Stimulated activated CD8-positive, alpha-beta memory T cell treated with anti-CD3 and anti-CD28 coated beads, Interleukin-15, amount 100 ng/mL, for 4 hours (primary cell): ENCODE data around the gene FKRP.
"Not testable (repeated sequence)": the region's sequence is repeated elsewhere in the genome, so short reads cannot be mapped to it uniquely, and the experiment has no call there.

ENCODE experiments used
- DNase-seq, 2 donors: peaks; one replicate each; pipeline ENCODE4 v3.0.0-alpha.2; 2020; ENCODE audit warnings: low read depth in 2 of 2

FKRP gene

GRCh38 chr19:46759817-46760333 lies 14.0 kb downstream of the FKRP start:
- no peak for DNase-seq

- DNase-seq = no peak
Observed at GRCh38 chr19:46760363-46760762, 14.5 kb downstream of the FKRP start.

- not testable (repeated sequence) for DNase-seq
Observed at GRCh38 chr19:46760897-46761296, 15.0 kb downstream of the FKRP start.

GRCh38 chr19:46761418-46761831 lies 15.6 kb downstream of the FKRP start:
- no peak for DNase-seq

GRCh38 chr19:46762245-46762890 lies 16.5 kb downstream of the FKRP start:
- no peak for DNase-seq

DNA sequence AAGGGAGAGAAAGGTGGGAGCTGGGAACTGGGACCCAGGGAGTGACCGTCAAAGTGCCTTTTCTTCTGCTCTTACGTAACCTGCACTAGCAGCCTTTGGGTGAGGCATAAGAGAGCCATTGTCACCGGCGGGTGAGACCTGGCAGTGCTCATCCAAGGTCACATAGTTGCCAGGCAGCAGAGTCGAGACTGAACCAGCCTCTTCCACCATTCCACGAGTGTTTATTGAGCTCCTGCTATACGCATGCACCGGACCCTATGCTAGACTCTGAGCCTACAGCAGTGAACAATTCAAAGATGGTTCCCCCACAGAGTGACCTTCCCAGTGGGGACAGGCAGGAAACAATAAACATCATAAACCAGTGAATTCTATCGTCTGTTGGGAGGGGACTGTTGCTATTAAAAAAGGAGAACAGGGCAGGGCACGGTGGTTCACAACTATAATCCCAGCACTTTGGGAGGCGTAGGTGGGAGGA lies 19.0 kb downstream of the FKRP start:
- no peak for DNase-seq

DNA sequence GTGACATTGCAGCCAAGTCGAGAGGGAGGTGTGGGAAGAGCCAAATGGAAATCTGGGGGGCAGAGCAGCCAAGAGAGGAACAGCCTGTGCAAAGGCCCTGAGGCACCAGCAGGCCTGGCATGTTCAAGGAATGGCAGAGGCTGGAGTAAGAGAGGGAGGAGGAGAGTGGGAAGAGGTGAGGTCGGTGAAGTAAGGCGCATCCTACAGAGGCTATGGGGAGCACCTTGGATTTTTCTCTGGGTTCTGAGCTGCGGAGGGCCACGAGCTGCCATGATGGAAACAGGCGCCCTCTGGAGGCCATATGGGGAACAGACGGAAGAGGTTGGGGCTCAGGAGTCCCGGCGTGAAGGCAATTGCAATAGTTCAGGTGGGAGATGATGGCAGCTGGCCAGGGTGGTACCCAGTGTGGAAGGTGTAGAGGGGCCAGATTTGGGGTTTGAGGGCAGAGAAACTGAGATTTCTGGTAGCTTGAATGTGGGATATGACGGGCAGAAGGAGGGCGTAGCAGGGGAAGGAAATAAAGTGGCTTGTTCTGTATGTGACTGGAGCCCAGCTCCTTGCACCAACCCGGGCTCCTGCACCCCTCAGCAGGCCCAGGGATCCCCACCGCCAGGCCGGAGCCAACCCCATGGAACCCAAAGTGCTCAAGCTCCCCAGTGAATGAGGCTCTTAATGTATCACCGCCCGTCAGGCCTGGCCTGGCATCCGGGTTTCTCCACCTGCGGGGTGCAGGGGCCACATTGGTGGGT lies 20.9 kb downstream of the FKRP start:
- no peak for DNase-seq

DNA sequence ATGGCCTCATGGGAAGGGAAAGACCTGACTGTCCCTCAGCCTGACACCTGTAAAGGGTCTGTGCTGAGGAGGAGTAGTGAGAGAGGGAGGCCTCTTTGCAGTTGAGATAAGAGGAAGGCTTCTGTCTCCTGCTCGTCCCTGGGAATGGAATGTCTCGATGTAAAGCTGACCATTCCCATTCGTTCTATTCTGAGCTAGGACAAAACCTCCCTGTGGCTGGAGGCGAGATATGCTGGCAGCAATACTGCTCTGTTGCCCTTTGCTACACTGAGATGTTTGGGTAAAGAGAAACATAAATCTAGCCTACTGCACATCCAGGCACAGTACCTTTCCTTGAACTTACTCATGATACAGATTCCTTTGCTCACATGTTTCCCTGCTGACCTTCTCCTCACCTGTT lies 22.9 kb downstream of the FKRP start:
- DNase-seq = not testable (repeated sequence)

DNA sequence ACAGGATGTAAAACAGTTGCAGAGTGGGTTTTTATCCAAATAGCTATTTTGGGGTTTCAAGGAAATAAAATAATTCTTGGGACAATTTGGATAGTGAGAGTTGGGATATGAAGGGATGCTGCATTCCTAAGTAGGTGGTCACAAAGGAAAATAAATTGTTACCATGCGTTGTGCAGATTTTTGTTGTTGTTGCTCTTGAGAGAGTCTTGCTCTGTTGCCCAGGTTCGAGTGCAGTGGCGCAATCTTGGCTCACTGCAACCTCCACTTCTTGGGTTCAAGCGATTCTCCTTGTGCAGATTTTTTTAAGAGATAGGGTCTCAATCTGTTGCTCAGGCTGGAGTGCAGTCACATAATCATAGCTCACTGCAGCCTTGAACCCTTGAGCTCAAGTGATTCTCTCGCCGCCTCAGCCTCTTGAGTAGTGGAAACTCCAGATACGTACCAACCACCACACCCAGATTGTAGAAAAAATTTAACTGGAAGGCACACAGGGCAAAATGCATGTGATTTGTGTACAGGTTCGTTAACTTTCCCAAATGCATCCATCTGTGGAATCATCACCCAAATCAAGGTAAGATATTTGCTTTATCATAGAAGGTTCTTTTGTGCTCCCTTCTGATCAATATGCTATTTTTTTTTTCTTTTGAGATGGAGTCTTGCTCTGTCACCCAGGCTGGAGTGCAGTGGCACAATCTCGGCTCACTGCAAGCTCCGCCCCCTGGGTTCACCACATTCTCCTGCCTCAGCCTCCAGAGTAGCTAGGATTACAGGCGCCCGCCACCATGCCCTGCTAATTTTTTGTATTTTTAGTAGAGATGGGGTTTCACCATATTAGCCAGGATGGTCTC lies 26.5 kb downstream of the FKRP start:
- DNase-seq = no peak

- DNase-seq = no peak
Observed at GRCh38 chr19:46773018-46773399, 27.2 kb downstream of the FKRP start.

- no peak for DNase-seq
Observed at GRCh38 chr19:46775642-46776258, 29.9 kb downstream of the FKRP start.

DNA sequence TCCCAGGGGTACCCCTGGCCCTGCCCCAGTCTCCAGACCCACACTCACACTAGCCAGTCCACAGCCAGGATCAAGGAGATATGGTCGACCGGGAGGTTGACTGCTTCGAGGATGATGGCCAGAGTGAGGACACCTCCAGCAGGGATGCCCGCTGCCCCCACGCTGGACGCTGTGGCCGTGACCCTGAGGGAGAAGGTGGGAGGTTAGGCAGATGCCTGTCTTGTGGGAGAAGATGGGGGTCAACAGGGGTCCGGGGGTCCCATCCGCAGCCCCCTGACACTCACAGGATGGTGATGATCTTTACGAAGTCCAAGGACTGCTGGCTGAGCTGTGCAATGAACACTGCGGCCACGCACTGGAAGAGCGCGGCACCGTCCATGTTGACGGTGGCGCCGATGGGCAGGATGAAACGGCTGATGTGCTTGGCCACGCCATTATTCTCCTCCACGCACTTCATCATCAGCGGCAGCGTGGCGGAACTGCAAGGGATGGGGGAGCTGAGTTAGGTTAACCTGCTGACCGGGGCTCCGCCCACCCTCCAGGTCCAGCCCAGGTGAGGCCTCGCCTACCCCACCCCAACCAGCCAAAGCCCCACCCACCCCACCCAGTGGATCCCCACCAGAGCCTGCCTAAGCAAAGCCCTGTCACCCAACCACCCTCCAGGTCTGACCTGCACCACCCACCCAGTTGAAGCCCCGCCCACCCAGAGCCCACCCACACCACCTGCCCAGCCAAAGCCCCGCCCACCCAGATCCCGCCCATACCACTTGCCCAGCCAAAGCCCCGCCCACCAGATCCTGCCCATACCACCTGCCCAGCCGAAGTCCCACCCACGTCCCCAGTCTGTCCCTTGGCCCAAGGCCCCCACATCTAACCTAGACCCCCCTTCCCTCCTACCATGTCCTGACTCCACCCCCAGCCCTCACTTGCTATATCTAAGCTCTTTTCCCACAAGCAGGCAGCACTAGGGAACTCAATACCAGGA lies 31.4 kb downstream of the FKRP start:
- no peak for DNase-seq

- DNase-seq = not testable (repeated sequence)
Observed at GRCh38 chr19:46777956-46778645, 32.2 kb downstream of the FKRP start.

DNA sequence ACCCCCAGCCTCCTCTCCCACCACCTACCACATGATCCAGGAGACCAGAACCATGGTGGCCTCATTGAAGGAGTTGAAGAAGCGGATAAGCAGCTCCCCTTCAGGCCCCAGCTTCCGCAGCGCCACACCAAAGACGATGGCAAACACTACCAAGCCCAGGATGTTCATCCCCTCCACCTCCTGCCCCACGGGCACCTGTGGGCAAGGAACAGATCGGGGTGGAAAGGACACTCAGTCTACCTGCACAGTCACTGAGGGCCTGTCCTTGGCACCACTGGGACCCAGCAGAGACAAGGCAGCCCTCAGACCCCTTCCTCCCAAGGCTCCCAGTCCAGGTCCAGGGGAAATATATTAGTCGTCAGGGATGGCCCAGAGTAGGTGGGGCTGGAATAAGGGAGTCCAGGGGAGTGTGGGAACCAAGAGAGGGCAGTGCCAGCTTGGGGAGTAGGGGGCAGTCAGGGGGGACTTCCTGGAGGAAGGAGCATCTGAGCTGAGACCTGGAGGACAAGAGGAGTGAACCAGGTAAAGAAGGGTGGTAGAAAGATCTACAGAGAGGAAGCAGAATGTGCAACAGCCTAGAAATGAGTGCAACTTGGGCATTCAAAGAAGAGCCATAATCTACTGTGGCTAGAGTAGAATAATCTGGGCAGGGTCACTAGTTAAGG lies 36.6 kb downstream of the FKRP start:
- no peak for DNase-seq

- no peak for DNase-seq
Observed at GRCh38 chr19:46783670-46784069, 37.8 kb downstream of the FKRP start.

- peak; percentile 42 to 43 for DNase-seq
Observed at GRCh38 chr19:46784262-46785053, 38.6 kb downstream of the FKRP start.

DNA sequence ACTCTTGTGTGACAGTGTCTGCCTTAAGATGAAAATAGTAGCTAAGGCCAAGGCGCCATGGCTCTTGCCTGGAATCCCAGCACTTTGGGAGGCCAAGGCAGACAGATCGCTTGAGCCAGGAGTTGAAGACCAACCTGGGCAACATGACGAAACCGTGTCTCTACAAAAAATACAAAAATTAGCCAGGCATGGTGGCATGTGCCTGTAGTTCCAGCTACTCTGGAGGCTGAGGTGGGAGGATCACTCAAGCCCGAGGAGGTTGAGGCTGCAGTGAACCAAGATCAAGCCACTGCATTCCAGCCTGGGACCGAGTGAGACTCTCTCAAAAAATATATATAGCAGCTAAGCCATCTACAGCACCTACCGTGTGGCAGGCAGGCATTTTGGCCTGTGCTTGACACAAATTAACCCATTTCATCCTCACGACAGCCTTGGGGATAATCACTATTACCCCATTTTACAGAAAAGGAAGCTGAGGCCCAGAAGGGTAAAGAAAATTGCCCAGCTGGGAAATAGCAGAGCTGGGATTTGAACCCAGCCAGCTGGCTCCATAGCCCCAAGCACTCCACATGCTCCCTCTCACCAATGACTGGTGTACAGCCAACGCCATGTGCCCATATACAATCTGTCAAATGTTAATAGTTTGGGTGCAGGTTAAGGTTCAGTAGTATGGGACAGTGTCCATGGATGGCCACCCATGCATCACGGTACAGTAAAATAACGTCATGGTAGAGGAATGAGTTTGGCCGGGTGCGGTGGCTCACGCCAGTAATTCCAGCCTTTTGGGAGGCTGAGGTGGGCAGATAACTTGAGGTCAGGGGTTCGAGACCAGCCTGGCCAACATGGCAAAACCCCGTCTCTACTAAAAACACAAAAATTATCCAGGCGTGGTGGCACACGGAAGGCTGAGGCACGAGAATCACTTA lies 39.5 kb downstream of the FKRP start:
- DNase-seq = no peak

DNA sequence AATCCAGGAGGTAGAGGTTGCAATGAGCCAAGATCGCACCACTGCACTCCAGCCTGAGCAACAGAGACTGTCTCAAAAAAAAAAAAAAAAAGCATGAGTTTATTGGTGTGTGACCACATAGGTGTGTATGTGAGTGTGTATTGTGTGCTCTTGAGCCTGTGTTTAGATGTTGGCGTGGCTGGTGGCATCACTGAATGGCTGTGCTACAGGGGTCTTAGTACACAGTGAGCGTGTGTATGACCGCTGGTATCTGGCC lies 40.1 kb downstream of the FKRP start:
- DNase-seq = no peak
